ENCODE data around the gene GPD1. TPM values are rescaled to one million over a fixed set of nuclear protein-coding genes. Genes with fewer than 3 reads are reported as not detected.

GPD1 gene
- total RNA-seq, 1 experiment from 2014 or later = 1.6 TPM

- H3K27me3 ChIP-seq (ENCODE audit: insufficient read depth, low read length) = no peaks in the 10 kb centered on the region
- H3K9ac ChIP-seq (ENCODE audit: low read length) = no peak overlapping the region
- CTCF ChIA-PET = interaction anchor here (1.4 to 2.7 kb wide), 6 partner anchors 8 to 73 kb away, joined by 3 to 24 read pairs (median 8); partner anchors contain the start of genes CERS5 and COX14
- DNase-seq (ENCODE audit: low read depth, low spot score) = no peak
- TF ChIP-seq FOSL1 (IDR thresholded peaks at IDR 0.05; ENCODE audit: low read depth) (no peak), CBX3 (IDR thresholded peaks at IDR 0.05; ENCODE audit: low read depth) (no peak), CTCF (IDR thresholded peaks at IDR 0.05 in 2 of 3, conservative IDR thresholded peaks at IDR 0.05 in 1 of 3; ENCODE audit: borderline replicate concordance in 1 of 3, insufficient read depth in 1 of 3, low read depth in 2 of 3, low read length in 2 of 3) (no peak), SP1 (IDR thresholded peaks at IDR 0.05; ENCODE audit: low read depth) (no peak), EGR1 (IDR thresholded peaks at IDR 0.05; ENCODE audit: low read depth) (no peak), TCF7L2 (IDR thresholded peaks at IDR 0.05; ENCODE audit: borderline replicate concordance, extremely low read depth, insufficient read depth, insufficient read length) (no peak), SRF (IDR thresholded peaks at IDR 0.05; ENCODE audit: low read depth) (no peak), YY1 (IDR thresholded peaks at IDR 0.05; ENCODE audit: extremely low read depth, insufficient replicate concordance, low read depth, low read length) (no peak), ELF1 (IDR thresholded peaks at IDR 0.05; ENCODE audit: borderline replicate concordance, low read depth) (no peak)
- no peak overlapping the region for H2AFZ ChIP-seq (ENCODE audit: low read depth, low read length, poor library complexity, severe bottlenecking)
- H3K36me3 ChIP-seq (ENCODE audit: control insufficient read depth in 1 of 2, insufficient read depth in 2 of 2, low read length in 2 of 2) = peaks cover 19 to 21% of the 10 kb centered on the region in 2 experiments; a peak in 3 of 4 replicates
- no peak overlapping the region for H3K4me2 ChIP-seq (ENCODE audit: low read length)
- no peak overlapping the region for H3K4me3 ChIP-seq (replicated peaks in 1 of 2; ENCODE audit: low read depth in 1 of 2, low read length in 2 of 2)
- POLR2A ChIA-PET = interaction anchor here (1.4 to 2.2 kb wide), 2 partner anchors 9 kb away, joined by 5 to 7 read pairs; partner anchors contain the start of gene COX14
- no peaks in the 10 kb centered on the region for H3K79me2 ChIP-seq (ENCODE audit: insufficient read depth, low read length)
- no peaks in the 10 kb centered on the region for H3K9me2 ChIP-seq (ENCODE audit: insufficient read depth)
- intact Hi-C loops (cut with micrococcal nuclease) = no loop called here
- ATAC-seq = no peak
- no peaks in the 10 kb centered on the region for H3K9me3 ChIP-seq (ENCODE audit: control insufficient read depth in 1 of 2, insufficient read depth in 1 of 2, low read depth in 1 of 2, low read length in 2 of 2)
- RAD21 ChIA-PET (ENCODE audit: low non-redundant PET in 1 of 2, low total read pairs in 2 of 2, uncharacterized antibody in 2 of 2, unreplicated experiment in 2 of 2) = no interaction called here
- peaks cover 10 to 13% of the 10 kb centered on the region in 2 experiments for H3K4me1 ChIP-seq (ENCODE audit: control insufficient read depth in 1 of 2, insufficient read depth in 2 of 2, low read length in 2 of 2)
- H4K20me1 ChIP-seq (ENCODE audit: insufficient read depth) = no peaks in the 10 kb centered on the region
- BruUV-seq (replicated peaks) = no TSS peak
- H3K27ac ChIP-seq (ENCODE audit: low read depth, low read length) = no peak overlapping the region
Observed at GRCh38 chr12:50102646-50103309, 1.0 kb upstream of the GPD1 start.

All from HCT116 (cell line).